Measurements from ENCODE around the gene SND1. TPM values are rescaled to one million over a fixed set of nuclear protein-coding genes. Genes with fewer than 3 reads are reported as not detected.

Gene SND1
- total RNA-seq, 1 experiment from 2014 or later, result 218 TPM

DNA sequence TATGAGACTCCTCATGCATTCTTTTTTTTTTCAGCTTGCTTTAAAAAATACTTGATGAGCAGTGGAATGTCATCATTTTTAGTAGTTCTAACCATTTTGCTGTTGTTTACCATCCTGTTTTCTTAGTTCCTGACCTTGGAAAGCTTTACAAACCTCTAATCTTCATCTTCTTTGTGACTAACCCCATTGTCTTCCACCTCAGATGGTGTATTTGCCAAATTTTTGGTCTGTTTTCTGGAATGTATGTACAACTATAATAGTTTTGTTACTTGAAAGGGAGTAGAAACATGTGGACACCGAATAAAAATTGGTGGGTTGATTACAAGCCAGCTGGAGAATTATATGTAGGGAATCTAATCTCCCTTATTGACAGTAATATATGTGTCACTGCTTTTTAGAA is 172.7 kb downstream of the SND1 start:
- Mint-ChIP-seq H3K4me3 (no peak overlapping the region), H3K27ac (no peak overlapping the region), H3K36me3 (ENCODE audit: insufficient read depth in 1 of 3, low read depth in 3 of 3) (no peaks in the 10 kb centered on the region), H3K4me1 (peaks cover 32 to 33% of the 10 kb centered on the region in 2 experiments), H3K9me3 (no peaks in the 10 kb centered on the region), H3K27me3 (ENCODE audit: low read depth) (no peaks in the 10 kb centered on the region)
- Histone ChIP-seq H4K20me1 (ENCODE audit: control insufficient read depth, insufficient read depth, insufficient read length) (no peaks in the 10 kb centered on the region), H2AK5ac (ENCODE audit: insufficient read length, low read length) (no peak overlapping the region), H2BK12ac (ENCODE audit: insufficient read length, low read depth, low read length) (no peak overlapping the region), H2BK5ac (ENCODE audit: insufficient read length, low read length) (no peak overlapping the region), H3K4me2 (ENCODE audit: insufficient read depth, insufficient read length, low read length) (no peak overlapping the region), H2AFZ (ENCODE audit: low read length) (no peak overlapping the region), H3T11ph (ENCODE audit: low read length) (no peak overlapping the region), H2BK15ac (ENCODE audit: low read depth, low read length) (no peak overlapping the region), H3K79me2 (ENCODE audit: insufficient read depth, low read length) (no peaks in the 10 kb centered on the region; the same call in 1 of the 2 replicates), H4K5ac (ENCODE audit: insufficient read length, low read depth, low read length) (no peak overlapping the region), H3K14ac (ENCODE audit: insufficient read depth, low read length) (no peak overlapping the region), H3K4ac (ENCODE audit: low read depth, low read length) (no peak overlapping the region), H3K23ac (ENCODE audit: insufficient read length, low read depth, low read length) (no peak overlapping the region), H4K8ac (replicated peaks; ENCODE audit: insufficient read length, low read depth, low read length) (no peak overlapping the region), H3K27ac (ENCODE audit: insufficient read length, low read depth, low read length) (no peak overlapping the region), H3K27me3 (ENCODE audit: insufficient read depth, low read length) (no peaks in the 10 kb centered on the region), H2BK120ac (ENCODE audit: low read depth, low read length, poor library complexity, severe bottlenecking) (no peak overlapping the region), H4K91ac (ENCODE audit: insufficient read length, low read depth, low read length) (no peak overlapping the region), H3K9ac (ENCODE audit: extremely low read depth, insufficient read length, low read length) (no peak overlapping the region), H3K79me1 (ENCODE audit: insufficient read depth, low read depth, low read length, poor library complexity, severe bottlenecking) (peaks cover 2% of the 10 kb centered on the region), H3K4me1 (ENCODE audit: insufficient read depth, low read length) (peaks cover 12% of the 10 kb centered on the region), H3K23me2 (ENCODE audit: insufficient read length, low read depth, low read length, poor library complexity, severe bottlenecking) (no peaks in the 10 kb centered on the region), H3K56ac (ENCODE audit: insufficient read length, low read depth, low read length) (no peak overlapping the region), H2BK20ac (ENCODE audit: low read depth, low read length, poor library complexity, severe bottlenecking) (no peak overlapping the region), H3K18ac (ENCODE audit: insufficient read length, low read depth, low read length) (no peak overlapping the region), H3K9me3 (ENCODE audit: control insufficient read depth, low read depth, low read length) (no peaks in the 10 kb centered on the region)
- TF ChIP-seq, protein P1, sequence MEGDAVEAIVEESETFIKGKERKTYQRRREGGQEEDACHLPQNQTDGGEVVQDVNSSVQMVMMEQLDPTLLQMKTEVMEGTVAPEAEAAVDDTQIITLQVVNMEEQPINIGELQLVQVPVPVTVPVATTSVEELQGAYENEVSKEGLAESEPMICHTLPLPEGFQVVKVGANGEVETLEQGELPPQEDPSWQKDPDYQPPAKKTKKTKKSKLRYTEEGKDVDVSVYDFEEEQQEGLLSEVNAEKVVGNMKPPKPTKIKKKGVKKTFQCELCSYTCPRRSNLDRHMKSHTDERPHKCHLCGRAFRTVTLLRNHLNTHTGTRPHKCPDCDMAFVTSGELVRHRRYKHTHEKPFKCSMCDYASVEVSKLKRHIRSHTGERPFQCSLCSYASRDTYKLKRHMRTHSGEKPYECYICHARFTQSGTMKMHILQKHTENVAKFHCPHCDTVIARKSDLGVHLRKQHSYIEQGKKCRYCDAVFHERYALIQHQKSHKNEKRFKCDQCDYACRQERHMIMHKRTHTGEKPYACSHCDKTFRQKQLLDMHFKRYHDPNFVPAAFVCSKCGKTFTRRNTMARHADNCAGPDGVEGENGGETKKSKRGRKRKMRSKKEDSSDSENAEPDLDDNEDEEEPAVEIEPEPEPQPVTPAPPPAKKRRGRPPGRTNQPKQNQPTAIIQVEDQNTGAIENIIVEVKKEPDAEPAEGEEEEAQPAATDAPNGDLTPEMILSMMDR (conservative IDR thresholded peaks at IDR 0.05), result no peak
- WGBS (ENCODE audit: extremely low coverage, insufficient read length, low lambda C conversion rate), result no CpG with 5 or more reads among the region's 1 CpG
- DNase-seq, result no peak

All from H9 (cell line).